Activated T-cell treated with anti-CD3 and anti-CD28 coated beads, Interleukin-2, amount 50 U/mL, for 24 hours (primary cell): Measurements from ENCODE around the gene CD86.
"Not testable (repeated sequence)": the region's sequence is repeated elsewhere in the genome, so short reads cannot be mapped to it uniquely, and the experiment has no call there.

Source experiments
- DNase-seq: peaks from one replicate; pipeline ENCODE4 v3.0.0-alpha.2; 2020
- H3K27ac Mint-ChIP-seq: 2 replicates; pipeline ENCODE4 v1.8.0; 2020; ENCODE audit warnings: mild to moderate bottlenecking, mixed read lengths
- H3K27me3 Mint-ChIP-seq: 2 replicates; pipeline ENCODE4 v1.8.0; 2020; ENCODE audit warnings: mixed read lengths
- H3K36me3 Mint-ChIP-seq: 2 replicates; pipeline ENCODE4 v1.8.0; 2020; ENCODE audit warnings: low read depth, mixed read lengths
- H3K4me1 Mint-ChIP-seq: 2 replicates; pipeline ENCODE4 v1.8.0; 2020; ENCODE audit warnings: low read depth, mixed read lengths
- H3K4me3 Mint-ChIP-seq: 2 replicates; pipeline ENCODE4 v1.8.0; 2020; ENCODE audit warnings: mild to moderate bottlenecking, moderate library complexity, mixed read lengths
- H3K9me3 Mint-ChIP-seq: 2 replicates; pipeline ENCODE4 v1.8.0; 2020; ENCODE audit warnings: mixed read lengths

CD86 gene

DNA sequence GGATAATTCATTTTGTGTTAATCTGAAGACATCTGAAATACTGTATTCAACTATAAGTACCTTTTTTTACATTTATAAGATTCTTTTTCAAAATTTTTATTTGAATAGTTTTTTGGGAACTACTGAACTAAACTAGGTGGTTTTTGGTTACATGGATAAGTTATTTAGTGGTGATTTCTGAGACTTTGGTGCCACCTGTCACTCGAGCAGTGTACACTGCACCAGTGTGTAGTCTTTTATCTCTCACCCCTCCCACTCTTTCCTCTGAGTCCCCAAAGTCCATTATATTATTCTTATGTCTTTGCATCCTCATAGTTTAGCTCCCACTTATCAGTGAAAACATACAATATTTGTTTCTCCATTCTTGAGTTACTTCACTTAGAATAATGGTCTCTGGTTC, 57.6 kb downstream of the CD86 start:
- Mint-ChIP-seq H3K27ac (no peak overlapping the region), H3K4me3 (no peak overlapping the region), H3K9me3 (no peaks in the 10 kb centered on the region), H3K36me3 (no peaks in the 10 kb centered on the region), H3K27me3 (peaks cover 18% of the 10 kb centered on the region), H3K4me1 (no peaks in the 10 kb centered on the region)
- DNase-seq = no peak

DNA sequence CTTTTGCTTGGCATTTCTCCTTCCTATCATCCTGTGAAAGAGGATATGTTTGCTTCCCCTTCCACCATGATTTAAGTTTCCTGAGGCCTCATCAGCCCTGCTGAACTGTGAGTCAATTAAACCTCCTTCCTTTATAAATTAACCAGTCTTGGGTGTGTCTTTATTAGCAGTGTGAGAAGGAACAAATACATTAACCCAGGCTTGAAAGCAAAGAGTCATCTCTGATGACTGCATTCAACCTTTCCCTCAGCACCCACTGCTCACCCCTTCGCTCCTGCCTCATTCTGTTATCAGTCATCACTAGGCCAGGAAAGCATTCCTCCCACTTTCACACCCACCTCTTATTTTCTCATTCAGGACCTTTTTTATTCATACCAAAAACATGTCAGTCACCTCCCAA, 68.7 kb downstream of the CD86 start:
- Mint-ChIP-seq H3K9me3 (no peaks in the 10 kb centered on the region), H3K4me3 (no peak overlapping the region), H3K27me3 (peaks cover 36% of the 10 kb centered on the region), H3K36me3 (no peaks in the 10 kb centered on the region), H3K27ac (peak overlapping the region; percentile 15), H3K4me1 (peaks cover 10% of the 10 kb centered on the region)
- no peak for DNase-seq

DNA sequence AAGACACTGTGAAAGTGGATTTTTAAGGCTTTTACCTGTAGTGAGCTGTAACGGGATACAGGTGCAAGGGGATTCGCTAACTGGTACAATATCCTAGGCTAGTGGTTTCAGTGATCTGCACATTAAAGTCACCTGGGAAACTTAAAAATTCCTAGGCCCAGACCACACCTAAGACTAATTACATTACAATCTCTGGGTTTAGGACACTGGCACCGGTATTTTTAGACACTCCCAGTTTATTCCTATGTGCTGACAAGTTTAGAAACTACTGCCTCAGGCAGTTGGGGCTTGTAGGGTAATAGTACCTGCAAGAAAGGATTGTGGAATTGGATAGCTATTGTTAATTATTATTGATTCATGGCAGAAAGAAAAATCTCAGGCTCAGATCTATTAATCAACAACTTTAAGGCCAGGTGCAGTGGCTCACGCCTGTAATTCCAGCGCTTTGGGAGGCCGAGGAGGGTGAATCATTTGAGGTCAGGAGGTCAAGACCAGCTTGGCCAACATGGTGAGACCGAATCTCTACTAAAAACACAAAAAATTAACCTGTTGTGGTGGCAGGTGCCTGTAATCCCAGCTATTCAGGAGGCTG, 77.9 kb downstream of the CD86 start:
- no peaks in the 10 kb centered on the region for H3K9me3 Mint-ChIP-seq
- H3K4me3 Mint-ChIP-seq = no peak overlapping the region
- H3K27me3 Mint-ChIP-seq = peaks cover 13% of the 10 kb centered on the region
- H3K4me1 Mint-ChIP-seq = peaks cover 3% of the 10 kb centered on the region
- no peaks in the 10 kb centered on the region for H3K36me3 Mint-ChIP-seq
- DNase-seq = no peak
- no peak overlapping the region for H3K27ac Mint-ChIP-seq

DNA sequence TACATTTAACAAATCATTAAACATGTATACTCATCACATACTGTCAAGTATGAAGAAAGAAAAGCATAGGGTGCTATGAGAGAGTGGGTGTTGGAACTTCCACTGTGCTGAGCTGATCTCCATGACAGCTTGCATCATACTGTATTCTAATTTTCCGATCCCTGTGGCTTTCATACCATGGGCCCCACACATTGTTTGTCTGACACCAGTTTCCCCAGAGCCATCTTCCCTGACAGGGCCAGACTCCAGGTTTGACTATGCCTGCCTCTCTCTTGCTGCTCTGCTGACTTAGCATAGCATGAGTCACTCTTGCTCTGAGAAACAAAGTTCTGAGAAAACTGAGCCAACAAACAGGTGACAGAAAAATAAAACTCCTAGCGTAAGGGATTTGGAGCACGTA, 91.3 kb downstream of the CD86 start:
- Mint-ChIP-seq H3K4me1 (peaks cover 36% of the 10 kb centered on the region), H3K27me3 (peaks cover 8% of the 10 kb centered on the region), H3K27ac (peak overlapping the region; percentile 87), H3K9me3 (peaks cover 7% of the 10 kb centered on the region), H3K36me3 (peaks cover 3% of the 10 kb centered on the region), H3K4me3 (no peak overlapping the region)
- peak; percentile 58 for DNase-seq

DNA sequence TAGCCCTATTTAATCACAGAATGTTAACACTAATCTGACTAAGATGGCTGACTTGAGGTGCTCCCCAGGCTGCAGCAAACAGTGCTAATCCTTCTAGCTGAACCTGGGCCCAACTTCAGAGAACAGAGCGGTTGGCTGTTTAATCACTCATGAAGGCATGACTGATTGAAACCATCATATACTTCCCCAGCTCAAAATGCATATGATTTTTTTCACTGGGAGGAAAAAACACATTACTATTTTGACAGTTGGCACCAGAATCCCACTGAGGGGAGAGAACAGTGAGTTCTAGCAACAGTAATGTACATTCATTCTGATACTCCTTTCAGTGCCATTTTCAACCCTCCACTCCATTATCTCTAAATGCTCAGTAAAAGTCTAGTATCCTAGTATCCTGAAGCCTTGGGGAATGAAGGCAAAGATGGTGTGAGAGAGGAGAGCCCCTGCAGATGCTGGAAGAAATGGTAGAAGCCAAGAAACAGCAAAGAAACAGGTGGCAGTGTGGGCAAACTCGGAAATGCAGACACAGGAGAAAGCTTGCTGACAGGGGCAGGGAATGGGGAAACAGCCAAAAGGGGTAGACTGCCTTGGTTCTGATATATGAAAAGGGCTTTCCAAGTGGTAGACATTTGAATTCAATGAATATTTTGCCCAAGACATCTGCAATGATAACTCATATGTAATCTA, 93.9 kb downstream of the CD86 start:
- DNase-seq = no peak
- Mint-ChIP-seq H3K27me3 (no peaks in the 10 kb centered on the region), H3K27ac (peak overlapping the region; percentile 70), H3K4me3 (no peak overlapping the region), H3K36me3 (no peaks in the 10 kb centered on the region), H3K4me1 (peaks cover 36% of the 10 kb centered on the region), H3K9me3 (peaks cover 17% of the 10 kb centered on the region)

DNA sequence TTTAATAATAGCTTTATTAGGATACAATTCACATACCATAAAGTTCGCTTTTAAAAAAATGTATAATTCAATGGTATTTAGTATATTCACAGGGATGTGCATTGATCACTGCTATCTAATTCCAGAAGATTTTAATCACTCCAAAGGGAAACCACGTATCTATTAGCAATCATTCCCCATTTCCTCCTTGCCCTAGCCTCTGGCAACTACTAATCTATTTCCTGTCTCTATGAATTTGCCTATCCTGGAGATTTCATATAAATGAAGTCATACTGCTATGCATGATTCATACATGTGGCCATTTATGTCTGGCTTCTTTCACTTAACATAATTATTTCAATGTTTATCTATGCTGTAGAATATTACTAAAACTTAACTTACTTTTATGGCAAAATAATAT, 96.3 kb downstream of the CD86 start:
- Mint-ChIP-seq H3K27ac (no peak overlapping the region), H3K4me1 (peaks cover 25% of the 10 kb centered on the region), H3K36me3 (peaks cover 3% of the 10 kb centered on the region), H3K9me3 (peaks cover 36% of the 10 kb centered on the region), H3K27me3 (no peaks in the 10 kb centered on the region), H3K4me3 (no peak overlapping the region)
- no peak for DNase-seq

DNA sequence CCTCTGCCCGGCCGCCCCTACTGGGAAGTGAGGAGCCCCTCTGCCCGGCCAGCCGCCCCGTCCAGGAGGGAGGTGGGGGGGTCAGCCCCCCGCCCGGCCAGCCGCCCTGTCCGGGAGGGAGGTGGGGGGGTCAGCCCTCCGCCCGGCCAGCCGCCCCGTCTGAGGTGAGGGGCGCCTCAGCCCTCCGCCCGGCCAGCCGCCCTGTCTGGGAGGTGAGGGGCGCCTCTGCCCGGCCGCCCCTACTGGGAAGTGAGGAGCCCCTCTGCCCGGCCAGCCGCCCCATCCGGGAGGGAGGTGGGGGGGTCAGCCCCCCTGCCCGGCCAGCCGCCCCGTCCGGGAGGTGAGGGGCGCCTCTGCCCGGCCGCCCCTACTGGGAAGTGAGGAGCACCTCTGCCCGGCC, 109.8 kb downstream of the CD86 start:
- not testable (repeated sequence) for H3K36me3 Mint-ChIP-seq, H3K4me1 Mint-ChIP-seq, DNase-seq, H3K4me3 Mint-ChIP-seq, H3K27ac Mint-ChIP-seq, H3K27me3 Mint-ChIP-seq
- peaks cover 11% of the 10 kb centered on the region for H3K9me3 Mint-ChIP-seq

DNA sequence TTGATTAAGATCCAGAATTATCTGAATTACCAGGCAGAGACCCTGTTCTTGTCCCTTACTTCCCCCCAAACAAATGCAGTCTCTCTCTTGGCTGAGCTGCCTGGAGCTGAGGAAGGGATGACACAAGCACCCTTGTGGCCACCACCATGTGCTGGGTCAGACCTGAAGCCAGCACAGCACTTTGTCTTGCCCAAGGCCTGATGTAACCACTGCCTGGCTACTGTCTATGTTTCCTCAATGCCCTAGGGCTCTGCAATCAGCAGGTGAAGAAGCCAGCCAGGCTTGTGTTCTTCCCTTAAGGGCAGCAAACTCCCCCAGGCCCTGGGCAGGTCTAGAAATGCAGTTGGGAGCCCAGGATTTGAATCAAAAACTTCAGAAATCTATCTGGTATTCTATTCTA, 112.5 kb downstream of the CD86 start:
- peaks cover 15% of the 10 kb centered on the region for H3K27me3 Mint-ChIP-seq
- no peak for DNase-seq
- H3K27ac Mint-ChIP-seq = no peak overlapping the region
- H3K4me3 Mint-ChIP-seq = no peak overlapping the region
- H3K4me1 Mint-ChIP-seq = no peaks in the 10 kb centered on the region
- no peaks in the 10 kb centered on the region for H3K36me3 Mint-ChIP-seq
- H3K9me3 Mint-ChIP-seq = no peaks in the 10 kb centered on the region

DNA sequence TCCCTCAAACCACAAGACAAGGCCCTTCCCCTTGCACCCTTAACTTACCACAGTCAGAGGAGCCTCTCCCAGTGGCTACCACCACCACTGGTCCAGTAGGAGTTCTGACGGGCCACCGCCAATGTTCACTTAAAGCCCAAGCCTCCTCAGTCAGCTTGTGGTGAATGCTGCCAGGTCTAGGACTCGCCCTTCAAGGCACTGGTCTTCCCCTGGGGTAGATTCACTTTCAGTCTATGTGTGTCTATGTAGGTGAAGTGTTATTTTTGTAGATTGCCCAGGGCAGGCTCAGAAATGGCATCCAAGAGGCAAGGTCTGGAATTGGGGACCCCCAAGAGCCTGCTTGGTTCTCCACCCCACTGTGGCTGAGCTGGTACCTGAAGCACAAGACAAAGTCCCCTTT, 112.9 kb downstream of the CD86 start:
- H3K9me3 Mint-ChIP-seq = no peaks in the 10 kb centered on the region
- DNase-seq = no peak
- no peak overlapping the region for H3K4me3 Mint-ChIP-seq
- H3K27me3 Mint-ChIP-seq = peaks cover 17% of the 10 kb centered on the region
- no peak overlapping the region for H3K27ac Mint-ChIP-seq
- H3K36me3 Mint-ChIP-seq = no peaks in the 10 kb centered on the region
- no peaks in the 10 kb centered on the region for H3K4me1 Mint-ChIP-seq

DNA sequence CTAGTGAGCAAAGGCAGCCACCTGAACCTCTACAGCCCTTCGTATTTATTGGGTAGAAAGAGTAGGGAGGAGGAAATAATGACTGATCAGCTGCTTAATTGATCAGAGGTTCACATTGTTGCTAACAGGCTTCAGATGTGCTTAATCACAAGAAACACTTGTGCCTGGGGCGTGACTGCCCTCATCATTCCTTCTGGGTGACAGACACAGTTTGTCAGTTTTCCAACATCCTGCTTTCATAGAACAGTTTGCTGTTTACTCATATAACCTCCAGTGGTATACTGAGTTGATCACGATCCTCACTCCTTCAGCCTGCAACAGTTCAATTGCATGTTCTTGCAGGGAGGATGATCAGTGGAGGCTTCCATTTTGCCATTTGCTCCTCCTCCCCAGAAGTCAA, 114.7 kb downstream of the CD86 start:
- Mint-ChIP-seq H3K36me3 (no peaks in the 10 kb centered on the region), H3K4me1 (no peaks in the 10 kb centered on the region), H3K27ac (no peak overlapping the region), H3K27me3 (peaks cover 17% of the 10 kb centered on the region), H3K9me3 (no peaks in the 10 kb centered on the region), H3K4me3 (no peak overlapping the region)
- no peak for DNase-seq
